WI38 (cell line): ENCODE measurements around the gene MAD1L1.

Source experiments
- H3K4me3 ChIP-seq: 2 replicates; pipeline ENCODE4 v1.5.1; 2011; ENCODE audit warnings: low read depth, mild to moderate bottlenecking, control low read depth, low read length
- CTCF ChIP-seq: IDR thresholded peaks from 2 replicates; pipeline ENCODE4 v1.5.1; 2012; ENCODE audit warnings: low read depth, mild to moderate bottlenecking, control low read depth, low read length

Gene MAD1L1

GRCh38 chr7:1957471-1958225 is 275.1 kb downstream of the MAD1L1 start:
- no peak overlapping the region for H3K4me3 ChIP-seq
- TF ChIP-seq CTCF = no peak

DNA sequence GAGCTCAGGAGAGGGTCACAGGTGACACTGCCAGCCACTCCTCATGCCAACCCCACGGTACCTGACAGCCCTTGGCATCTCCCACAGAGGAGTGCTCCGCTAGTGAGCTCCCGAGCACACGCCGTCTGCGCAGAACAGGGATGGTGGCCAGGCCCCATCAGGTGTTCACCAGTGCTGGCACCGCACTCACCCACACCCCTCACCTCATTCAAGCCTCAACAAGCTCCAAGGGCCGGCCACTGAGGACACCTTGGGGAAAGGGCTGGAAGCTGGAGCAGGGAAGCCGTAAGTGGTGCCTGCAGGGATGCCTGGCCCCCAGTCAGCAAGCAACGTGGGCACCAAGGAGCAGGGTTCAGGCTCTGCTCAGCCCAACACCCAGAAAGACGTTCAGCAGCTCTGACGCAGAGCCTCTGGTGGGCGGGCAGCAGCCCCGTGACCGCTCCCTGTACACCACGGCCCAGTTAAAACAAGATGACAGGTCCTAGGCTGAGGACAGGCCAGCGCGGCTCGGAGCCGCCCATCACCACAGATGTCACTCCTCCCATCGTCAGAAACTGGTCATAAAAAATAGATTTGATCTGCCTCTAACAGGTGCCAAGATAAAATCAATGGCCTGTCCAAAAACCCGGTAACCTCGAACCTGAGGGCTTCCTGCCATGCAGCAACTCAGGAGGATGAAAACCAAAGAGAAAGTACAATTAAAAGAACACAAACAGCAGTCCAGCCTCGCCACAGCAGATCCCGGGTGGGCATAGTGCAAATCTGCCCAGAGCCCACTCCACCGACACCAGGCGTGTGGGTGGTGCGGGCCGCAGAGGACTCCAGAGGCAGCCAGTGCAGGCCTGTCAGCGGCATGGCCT is 275.9 kb downstream of the MAD1L1 start:
- H3K4me3 ChIP-seq = no peak overlapping the region
- no peak for TF ChIP-seq CTCF

- no peak for TF ChIP-seq CTCF
- no peak overlapping the region for H3K4me3 ChIP-seq
Measured at GRCh38 chr7:1956141-1956540, 276.6 kb downstream of the MAD1L1 start.

- H3K4me3 ChIP-seq = no peak overlapping the region
- TF ChIP-seq CTCF = no peak
Measured at GRCh38 chr7:1954366-1955004, 278.3 kb downstream of the MAD1L1 start.

GRCh38 chr7:1953199-1954190 is 279.2 kb downstream of the MAD1L1 start:
- no peak overlapping the region for H3K4me3 ChIP-seq
- TF ChIP-seq CTCF = no peak

DNA sequence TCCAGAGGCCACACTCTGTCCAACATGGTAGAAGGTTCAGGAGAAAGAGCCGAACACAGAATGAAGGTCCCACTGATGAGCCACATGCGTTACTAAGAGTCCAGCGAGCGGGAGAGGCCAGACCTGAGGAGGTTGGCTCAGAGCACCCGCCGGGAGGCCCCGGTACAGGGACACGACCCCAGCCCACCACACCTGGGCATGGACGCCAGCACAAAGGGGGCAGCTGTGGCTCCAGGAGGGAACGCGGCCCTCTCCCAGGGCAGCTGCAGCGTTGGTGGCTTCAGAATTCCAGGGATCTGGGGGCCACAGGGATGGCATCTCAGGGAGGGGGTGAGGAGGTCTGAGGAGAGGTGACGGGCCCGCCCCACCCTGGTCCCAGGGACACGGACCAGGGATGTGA is 280.0 kb downstream of the MAD1L1 start:
- H3K4me3 ChIP-seq = no peak overlapping the region
- no peak for TF ChIP-seq CTCF
